Activated T-cell treated with anti-CD3 and anti-CD28 coated beads, Interleukin-2, amount 50 U/mL, for 4 hours (primary cell): ENCODE data around the gene P2RX1. TPM values are rescaled to one million over a fixed set of nuclear protein-coding genes. Genes with fewer than 3 reads are reported as not detected.

Experiments
- total RNA-seq, 3 donors: library from RNA; stranded (reverse); gene quantifications; one replicate each; pipeline ENCODE4 v1.2.1, GENCODE V29; 2021

Gene P2RX1
- total RNA-seq, 3 donors from 2014 or later: 0.13 to 0.52 (median 0.21) TPM

Other genes starting within 250 kb of the P2RX1 start
- gene TAX1BP3, start 247.9 kb downstream of the P2RX1 start, total RNA-seq: 10 to 100 TPM in 1 of 3 donors, 1 to 10 TPM in 2; 8.9 to 10.6 (median 9.2) TPM
- gene EMC6, start 247.7 kb downstream of the P2RX1 start, total RNA-seq: 10 to 100 TPM; 66.3 to 99.5 (median 98.0) TPM
- gene P2RX5, start 220.3 kb downstream of the P2RX1 start, total RNA-seq: 10 to 100 TPM; 29.5 to 53.5 (median 30.8) TPM
- 10 to 100 TPM in 2 of 3 donors, 1 to 10 TPM in 1; 7.3 to 12.2 (median 11.1) TPM for gene HASPIN, start 192.6 kb downstream of the P2RX1 start, total RNA-seq
- 10 to 100 TPM; 15.0 to 20.6 (median 18.1) TPM for gene ITGAE, start 115.3 kb downstream of the P2RX1 start, total RNA-seq
- 10 to 100 TPM; 33.2 to 39.1 (median 36.4) TPM for gene NCBP3, start 70.2 kb downstream of the P2RX1 start, total RNA-seq
- 1 to 10 TPM; 4.2 to 7.5 (median 7.4) TPM for gene CAMKK1, start 23.4 kb downstream of the P2RX1 start, total RNA-seq
- 10 to 100 TPM; 55.8 to 68.8 (median 63.6) TPM for gene ATP2A3, start 48.0 kb upstream of the P2RX1 start, total RNA-seq
- gene ZZEF1, start 226.6 kb upstream of the P2RX1 start, total RNA-seq: 10 to 100 TPM; 32.5 to 35.5 (median 34.6) TPM
- 1 to 10 TPM; 5.2 to 6.0 (median 5.2) TPM for gene CYB5D2, start 226.7 kb upstream of the P2RX1 start, total RNA-seq